HFF-Myc (cell line): ENCODE data around the gene LENG9.

Experiments used
- DNase-seq: peaks from one replicate; pipeline ENCODE4 v3.0.0-alpha.2; 2011; ENCODE audit warnings: low read depth; ENCODE audit errors: extremely low read depth
- H3K4me3 ChIP-seq: replicated peaks from 2 replicates; pipeline ENCODE4 v1.5.1; 2011; ENCODE audit warnings: low read depth, mild to moderate bottlenecking, control low read depth, low read length
- CTCF ChIP-seq: IDR thresholded peaks from 2 replicates; pipeline ENCODE4 v1.5.1; 2012; ENCODE audit warnings: mild to moderate bottlenecking, low read depth, low read length, control low read depth; ENCODE audit errors: missing control alignments

The LENG9 gene

DNA sequence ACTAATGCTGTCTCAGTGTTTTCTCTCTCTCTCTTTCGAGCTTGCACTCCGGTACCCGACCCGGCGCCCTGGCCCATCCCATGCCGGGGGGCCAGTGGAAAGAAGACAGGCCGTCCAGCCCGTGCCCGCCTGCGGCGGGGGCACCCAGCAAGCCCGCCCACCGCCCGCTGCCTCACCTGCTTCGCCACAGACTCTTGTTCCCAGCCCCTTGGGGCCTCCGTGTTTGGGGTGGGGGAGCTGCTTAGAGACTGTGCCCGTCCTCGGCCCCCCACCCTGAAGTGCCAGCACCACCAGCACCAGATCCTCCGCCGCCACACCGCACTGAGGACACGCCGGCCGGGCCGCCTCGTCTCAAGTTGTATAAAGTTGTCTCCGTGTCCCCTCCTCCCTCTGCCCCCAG is 2.4 kb downstream of the LENG9 start:
- no peak for DNase-seq
- H3K4me3 ChIP-seq = no peak overlapping the region
- TF ChIP-seq CTCF = no peak

- no peak for TF ChIP-seq CTCF
- DNase-seq = no peak
- no peak overlapping the region for H3K4me3 ChIP-seq
Observed at GRCh38 chr19:54460230-54461005, 3.2 kb downstream of the LENG9 start.

GRCh38 chr19:54459282-54460229 is 4.0 kb downstream of the LENG9 start:
- no peak overlapping the region for H3K4me3 ChIP-seq
- TF ChIP-seq CTCF = no peak
- DNase-seq = no peak

GRCh38 chr19:54458648-54459281 is 4.8 kb downstream of the LENG9 start:
- no peak for DNase-seq
- H3K4me3 ChIP-seq = no peak overlapping the region
- no peak for TF ChIP-seq CTCF

GRCh38 chr19:54457773-54458647 is 5.6 kb downstream of the LENG9 start:
- DNase-seq = no peak
- no peak for TF ChIP-seq CTCF
- H3K4me3 ChIP-seq = no peak overlapping the region
